A549 (cell line): ENCODE results near the gene TRA2B.

Experiments
- CTCF ChIP-seq: fragments of >200 bp; sonication (Bioruptor Twin); formaldehyde crosslinking; IDR thresholded peaks from 3 replicates; pipeline ENCODE4 v1.5.1; 2016
- ELK1 ChIP-seq: fragments of 150-350 bp; IDR thresholded peaks from 2 replicates; pipeline ENCODE4 v1.6.1; 2014; ENCODE audit warnings: low read depth, mild to moderate bottlenecking, low read length
- EP300 ChIP-seq, 2 experiments: fragments of >200 bp; sonication (Bioruptor Twin); formaldehyde crosslinking; IDR thresholded peaks; 2 replicates in 1 of 2; 3 replicates in 1 of 2; pipeline ENCODE4 v1.6.1; 2016 to 2017
- MYC ChIP-seq: IDR thresholded peaks from 2 replicates; pipeline ENCODE4 v1.6.1; 2012; ENCODE audit warnings: mild to moderate bottlenecking, inconsistent platforms, low read length, improper control_type of control experiment, borderline replicate concordance
- PHF8 ChIP-seq: fragments of 200-600 bp; sonication (generic); IDR thresholded peaks from 2 replicates; pipeline ENCODE4 v1.6.1; 2016; ENCODE audit warnings: low read depth, mild to moderate bottlenecking, antibody characterized with exemption, moderate library complexity, borderline replicate concordance
- POLR2A ChIP-seq: IDR thresholded peaks from 2 replicates; pipeline ENCODE4 v1.6.1; 2012; ENCODE audit warnings: mild to moderate bottlenecking, low read length
- RCOR1 ChIP-seq: fragments of 150-350 bp; IDR thresholded peaks from 2 replicates; pipeline ENCODE4 v1.6.1; 2014; ENCODE audit warnings: antibody characterized with exemption, low read length, low read depth
- REST ChIP-seq: fragments of 200-600 bp; sonication (generic); IDR thresholded peaks from 2 replicates; pipeline ENCODE4 v1.6.1; 2016; ENCODE audit warnings: antibody characterized with exemption, mild to moderate bottlenecking, moderate library complexity

GRCh38 chr3:185884641-185885040 is 53.2 kb downstream of the TRA2B start:
- no peak for TF ChIP-seq MYC
- TF ChIP-seq EP300 (IDR thresholded peaks at IDR 0.05), result no peak
- TF ChIP-seq CTCF, result no peak
- no peak for TF ChIP-seq POLR2A
- no peak for TF ChIP-seq ELK1
- TF ChIP-seq RCOR1, result no peak
- no peak for TF ChIP-seq PHF8
- TF ChIP-seq REST, result no peak
